HG03097 (cell line): ENCODE data around the gene CRACR2A.

Source experiments
- ATAC-seq: cut with Tn5 transposase; IDR thresholded peaks from one replicate; pipeline ENCODE4 v1.9.1; 2021; ENCODE audit not compliant: unreplicated experiment, low FRiP score

CRACR2A gene

GRCh38 chr12:3622822-3623690 is 129.9 kb downstream of the CRACR2A start:
- no peak for ATAC-seq

- no peak for ATAC-seq
These were observed 130.7 kb downstream of the CRACR2A start for GRCh38 chr12:3622021-3622821.

DNA sequence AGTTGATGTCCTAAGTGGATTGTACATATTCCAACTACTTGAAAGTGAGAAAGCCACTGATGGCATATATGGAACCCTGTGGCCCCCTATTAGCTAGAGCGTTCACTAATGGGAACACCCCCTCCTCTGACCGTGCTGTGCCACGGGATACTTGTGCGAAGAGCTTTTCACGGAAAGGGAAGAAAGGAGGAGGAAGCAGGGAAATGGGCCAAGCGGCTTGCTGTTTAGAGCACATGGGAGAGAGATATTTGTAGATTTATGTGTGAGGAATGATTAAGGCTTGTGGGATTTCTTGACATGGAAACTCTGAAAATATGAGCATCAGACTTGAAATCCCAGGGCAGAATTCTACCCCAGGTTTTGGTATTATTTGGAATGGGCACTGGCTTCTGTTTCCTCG is 132.1 kb downstream of the CRACR2A start:
- no peak for ATAC-seq

GRCh38 chr12:3617565-3617964 is 135.3 kb downstream of the CRACR2A start:
- ATAC-seq, result no peak

GRCh38 chr12:3615862-3616261 is 137.0 kb downstream of the CRACR2A start:
- no peak for ATAC-seq

DNA sequence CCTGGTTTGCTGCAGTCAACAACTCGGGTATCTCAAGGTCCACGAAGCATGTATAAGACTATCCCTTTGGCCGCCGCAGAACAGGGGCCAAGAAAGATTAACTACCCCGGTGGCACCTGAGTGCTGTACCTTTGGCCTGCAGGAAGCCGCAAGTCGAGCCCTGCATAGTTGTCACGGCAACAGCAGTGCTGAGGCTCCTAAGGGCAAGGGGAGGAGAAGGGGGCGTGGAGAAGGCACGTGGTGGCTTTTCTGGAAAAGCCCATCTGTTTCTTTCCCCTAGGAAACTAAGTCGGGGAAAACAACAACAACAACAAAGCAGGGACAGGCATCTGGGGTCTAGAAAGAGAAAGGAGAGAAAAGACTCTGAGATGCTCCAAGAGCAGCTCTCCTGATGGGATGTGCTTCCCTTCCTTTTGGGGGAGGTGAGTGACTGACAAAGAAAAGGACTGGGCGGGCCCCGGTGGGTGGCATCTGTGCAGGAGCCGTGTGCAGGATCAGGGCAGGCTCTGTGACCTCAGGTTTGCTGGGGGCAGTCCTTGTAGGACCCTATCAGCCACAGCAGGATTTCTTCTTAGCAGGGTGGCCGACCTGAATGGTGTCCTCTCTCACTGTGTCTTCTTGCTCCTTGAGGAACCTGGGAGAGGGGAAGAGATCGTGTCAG is 138.0 kb downstream of the CRACR2A start:
- ATAC-seq, result no peak

DNA sequence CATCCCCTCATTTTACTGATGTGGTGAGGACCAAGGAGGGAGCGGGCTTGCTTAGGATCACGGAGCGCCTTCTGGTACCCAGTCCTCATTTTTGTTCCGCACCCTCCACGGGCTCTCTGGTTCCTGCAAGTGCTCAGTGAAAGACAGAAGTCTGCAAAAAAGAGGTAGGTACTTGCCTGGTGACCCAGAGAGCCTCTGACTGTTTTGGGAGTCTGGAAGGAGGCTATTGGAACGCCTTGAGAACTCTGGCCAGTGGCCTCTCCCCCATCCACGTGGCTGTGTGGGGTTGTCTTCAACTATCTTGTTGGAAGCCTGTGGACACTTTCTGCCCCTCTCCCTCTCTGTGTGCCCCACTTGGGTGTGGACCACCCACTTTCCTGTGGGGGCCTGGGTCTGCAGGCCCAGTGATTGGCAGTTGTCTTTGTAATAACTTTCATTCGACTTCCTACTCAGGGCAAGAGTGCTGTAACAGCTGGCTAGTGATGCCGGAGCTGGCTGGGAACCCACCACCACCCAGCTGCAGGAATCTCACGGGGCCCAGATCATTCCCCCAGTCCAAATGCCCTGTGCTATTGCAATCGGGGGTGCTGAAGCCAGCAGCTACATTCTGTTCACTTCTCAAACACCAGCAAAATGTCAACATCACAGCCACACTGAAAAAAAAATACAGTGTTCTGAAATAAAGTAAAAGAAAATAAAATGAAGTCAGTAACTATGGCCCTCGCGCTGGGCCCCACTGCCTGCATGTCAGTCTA is 139.1 kb downstream of the CRACR2A start:
- no peak for ATAC-seq

GRCh38 chr12:3611860-3612703 is 140.8 kb downstream of the CRACR2A start:
- ATAC-seq, result no peak

DNA sequence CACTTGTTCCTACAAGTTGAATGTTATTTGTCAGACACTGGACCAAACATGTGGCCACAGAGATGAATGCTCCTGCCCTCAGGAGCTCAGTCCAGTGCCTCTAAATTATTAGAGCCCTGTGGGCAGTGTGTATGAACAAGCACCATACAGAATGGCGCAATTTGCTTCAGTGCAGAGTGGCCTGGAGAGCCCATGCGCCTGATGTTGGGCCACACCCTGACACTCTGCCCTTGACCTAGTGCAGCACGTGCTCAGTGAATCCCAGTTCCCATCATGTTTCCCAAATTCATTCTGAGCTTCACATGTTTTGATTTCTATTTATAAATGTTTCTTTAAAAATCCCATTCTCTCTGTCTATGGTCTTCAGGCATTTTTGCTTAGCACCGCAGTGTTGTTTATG is 145.1 kb downstream of the CRACR2A start:
- no peak for ATAC-seq

DNA sequence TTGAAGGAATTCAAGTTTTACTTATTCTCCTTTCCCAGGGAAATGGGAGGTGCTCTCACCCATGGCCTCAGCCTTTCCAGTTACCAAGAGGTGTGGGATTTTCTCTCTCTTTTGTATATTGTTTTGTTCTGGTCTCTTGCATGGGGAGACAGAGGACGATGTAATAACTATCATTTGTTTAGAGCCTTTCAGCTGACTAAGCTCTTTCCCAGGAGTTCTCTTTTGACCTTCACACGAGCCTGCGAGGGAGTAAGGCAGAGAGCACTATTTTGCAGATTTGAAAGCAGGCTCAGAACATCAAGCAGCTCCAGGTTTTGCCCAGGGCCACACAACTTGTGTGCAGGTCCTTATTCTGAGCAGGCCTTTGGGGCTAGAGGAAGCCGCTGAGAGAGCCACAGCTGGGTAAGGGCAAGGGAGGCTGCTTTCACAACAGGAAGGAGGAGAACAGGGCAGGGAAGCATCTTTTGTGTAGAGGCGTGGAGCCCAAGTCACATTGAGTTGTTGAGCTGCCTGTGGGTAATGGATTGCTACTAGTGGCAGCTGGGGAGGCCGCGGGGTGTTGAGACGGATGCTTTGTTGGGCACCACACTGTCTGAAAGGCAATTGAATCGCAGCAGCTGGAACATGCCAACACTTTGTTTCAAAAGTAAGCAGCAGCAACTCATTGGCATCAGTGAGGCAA is 145.7 kb downstream of the CRACR2A start:
- no peak for ATAC-seq

DNA sequence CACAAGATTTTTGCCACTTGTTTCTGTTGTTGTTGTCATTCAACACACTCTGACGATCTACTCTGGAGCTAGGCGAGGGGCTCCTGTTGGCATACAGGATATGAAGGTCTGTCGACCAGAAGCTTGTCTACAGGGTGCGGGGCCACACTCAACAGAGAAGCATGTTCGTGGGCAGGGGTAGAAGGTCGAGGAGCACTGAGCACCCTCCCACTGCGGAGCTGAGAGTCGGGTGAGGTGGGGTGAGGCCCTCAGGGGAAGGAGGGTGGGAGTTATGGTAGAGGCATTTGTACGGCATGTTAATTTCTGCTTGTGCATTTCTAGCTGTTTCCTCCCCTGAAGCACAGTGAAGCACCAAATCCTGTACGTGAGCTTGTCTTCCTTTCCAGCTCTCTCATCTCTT is 146.8 kb downstream of the CRACR2A start:
- ATAC-seq, result no peak

DNA sequence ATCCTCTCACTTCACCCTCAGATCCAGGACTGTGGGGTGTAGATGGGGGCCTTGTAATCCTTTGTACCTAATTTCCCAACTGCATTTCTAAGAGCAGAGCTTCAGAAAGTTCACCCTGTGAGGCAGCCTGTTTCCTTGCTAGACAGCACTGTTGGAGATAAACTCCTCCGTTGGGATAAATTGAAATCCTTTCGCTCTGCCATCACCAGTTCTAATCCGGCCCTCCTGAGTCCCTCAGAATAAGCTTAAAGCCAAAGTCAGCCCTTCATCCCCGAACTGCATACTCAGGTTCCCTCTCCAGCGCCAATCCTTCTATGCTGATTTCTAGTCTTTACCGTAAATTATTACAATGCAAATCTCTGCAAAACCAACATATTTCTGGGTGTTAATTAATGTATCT is 147.2 kb downstream of the CRACR2A start:
- no peak for ATAC-seq

GRCh38 chr12:3604748-3605586 is 147.9 kb downstream of the CRACR2A start:
- ATAC-seq, result no peak

DNA sequence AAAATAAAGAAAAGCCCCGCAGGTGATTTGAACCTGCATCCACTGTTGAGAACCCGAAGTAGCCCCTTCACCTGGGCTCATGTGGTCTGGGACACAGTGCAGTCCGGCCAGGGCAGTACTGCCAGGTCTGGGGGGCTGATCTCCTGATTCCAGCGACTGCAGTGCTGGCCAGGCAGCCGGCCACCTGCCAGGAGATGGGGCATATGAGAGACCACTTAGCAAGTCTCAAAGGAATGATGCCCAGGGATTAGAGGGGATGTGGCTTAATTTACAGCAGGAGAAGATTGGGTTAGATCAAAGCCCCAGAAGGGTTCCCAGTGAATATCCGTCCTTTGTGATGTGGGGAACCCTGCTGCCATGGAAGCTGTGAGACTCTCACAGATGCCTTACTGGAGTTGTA is 148.6 kb downstream of the CRACR2A start:
- no peak for ATAC-seq

GRCh38 chr12:3603576-3603975 is 149.3 kb downstream of the CRACR2A start:
- no peak for ATAC-seq

DNA sequence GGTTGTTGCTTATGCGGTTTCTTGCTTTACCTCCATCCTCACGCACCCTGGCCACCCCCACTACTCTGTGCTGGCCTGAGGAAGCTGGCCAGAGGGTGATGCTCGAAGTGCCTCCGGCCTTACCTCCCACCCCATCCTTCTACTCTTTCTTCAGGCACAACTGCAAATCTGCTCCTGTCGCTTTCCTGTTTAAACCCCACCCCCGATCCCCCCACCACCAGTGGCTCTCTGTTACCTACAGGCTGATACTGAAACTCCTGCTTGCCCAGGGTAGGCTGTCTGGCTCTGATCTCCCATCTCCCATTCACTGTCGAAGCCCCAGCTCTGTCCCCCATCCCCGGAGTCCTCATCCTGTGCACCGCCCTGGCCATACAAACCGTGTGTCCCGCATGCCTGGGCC is 150.4 kb downstream of the CRACR2A start:
- no peak for ATAC-seq

- no peak for ATAC-seq
These were observed 151.3 kb downstream of the CRACR2A start for GRCh38 chr12:3601461-3602150.

DNA sequence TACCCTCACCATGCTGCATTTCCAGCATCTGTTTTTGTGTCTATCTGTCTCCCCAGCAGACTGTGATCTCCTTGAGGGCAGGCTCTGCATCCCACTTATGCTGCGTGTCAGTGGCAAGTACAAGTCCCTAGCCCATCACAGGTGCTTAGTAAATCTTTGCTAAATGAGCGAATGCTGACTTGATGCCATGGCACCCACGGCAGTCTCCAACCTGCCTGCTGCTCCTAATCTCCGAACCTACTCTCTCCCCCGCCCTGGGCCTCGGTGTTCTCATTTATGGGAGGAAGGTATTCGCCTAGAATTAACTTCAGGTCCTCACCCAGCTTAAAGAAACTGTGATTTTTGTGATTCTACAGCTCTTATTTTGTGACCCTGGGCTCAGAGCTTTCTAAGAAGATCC is 152.0 kb downstream of the CRACR2A start:
- no peak for ATAC-seq
